ENCODE data around the gene TNIP2. TPM values are rescaled to one million over a fixed set of nuclear protein-coding genes. Genes with fewer than 3 reads are reported as not detected.

The TNIP2 gene
- total RNA-seq, 1 donor from 2014 or later, result 33.7 TPM

DNA sequence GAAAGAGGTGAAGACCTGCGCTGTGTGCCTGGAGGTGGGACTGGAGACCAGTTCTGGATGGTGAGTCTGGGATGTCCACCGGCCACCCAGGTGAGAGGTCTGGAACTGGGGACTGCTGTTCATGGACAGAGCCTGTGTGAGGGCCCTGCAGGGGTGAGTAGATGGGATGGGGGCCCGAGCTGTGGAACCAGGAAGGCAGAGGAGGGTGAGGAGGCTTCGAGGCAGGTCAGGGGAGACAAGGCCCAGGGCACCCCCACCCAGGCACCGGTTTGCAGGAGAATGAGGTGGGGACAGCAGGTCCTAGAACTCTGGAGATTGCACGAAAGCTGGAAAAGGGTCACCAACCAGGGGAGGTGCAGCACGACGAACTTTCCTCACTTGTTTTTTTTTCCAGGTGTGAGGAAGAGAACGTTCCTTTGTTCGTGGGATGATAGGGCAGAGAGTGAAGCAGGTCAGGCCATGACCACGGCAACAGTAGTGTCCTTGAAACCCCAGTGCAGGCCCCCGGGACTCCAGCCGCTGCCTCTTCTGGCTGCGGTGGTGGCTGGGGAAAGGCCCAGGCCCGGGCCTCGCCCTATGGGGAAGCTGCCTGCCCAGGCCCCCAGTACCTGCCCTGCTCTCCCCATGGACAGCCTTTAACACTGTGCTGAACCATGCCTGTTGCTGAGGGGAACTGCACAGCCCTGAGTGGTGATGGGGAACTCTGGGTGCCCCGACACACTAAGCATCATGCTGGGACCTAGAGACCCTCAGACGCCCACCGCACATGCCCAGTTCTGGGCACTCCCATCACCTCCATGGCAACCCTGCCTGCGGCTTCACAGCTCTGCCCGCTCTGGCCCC lies 22.9 kb downstream of the TNIP2 start:
- no peak overlapping the region for H3K9ac ChIP-seq (ENCODE audit: low read length)
- Mint-ChIP-seq H3K36me3 (ENCODE audit: low read depth, unreplicated experiment) (peaks cover 26% of the 10 kb centered on the region), H3K27ac (ENCODE audit: unreplicated experiment) (peak overlapping the region; percentile 34), H3K4me1 (ENCODE audit: low read depth, unreplicated experiment) (no peaks in the 10 kb centered on the region), H3K27me3 (ENCODE audit: low read depth, unreplicated experiment) (no peaks in the 10 kb centered on the region), H3K4me3 (ENCODE audit: unreplicated experiment) (no peak overlapping the region), H3K9me3 (ENCODE audit: unreplicated experiment) (no peaks in the 10 kb centered on the region)
- no peaks in the 10 kb centered on the region for H3K27me3 ChIP-seq (ENCODE audit: insufficient read depth, low read length)
- FAIRE-seq, result no peak
- no peak overlapping the region for H3K4me3 ChIP-seq (ENCODE audit: insufficient read depth, low read depth, low read length)
- H4K20me1 ChIP-seq (ENCODE audit: insufficient read depth, low read length), result no peaks in the 10 kb centered on the region
- peaks cover 7% of the 10 kb centered on the region for H3K36me3 ChIP-seq (ENCODE audit: insufficient read depth, low read length)
- H2AFZ ChIP-seq (ENCODE audit: low read depth, low read length), result no peak overlapping the region
- H3K27ac ChIP-seq (ENCODE audit: low read depth, low read length), result no peak overlapping the region
- no peak for TF ChIP-seq CTCF (IDR thresholded peaks at IDR 0.05; ENCODE audit: insufficient read depth, low read depth, low read length)
- no peak for TF ChIP-seq EZH2 (IDR thresholded peaks at IDR 0.05; ENCODE audit: insufficient read depth, low read length)
- no peaks in the 10 kb centered on the region for H3K4me1 ChIP-seq (ENCODE audit: insufficient read depth, low read length)
- DNase-seq (ENCODE audit: low read depth), result no peak
- no peaks in the 10 kb centered on the region for H3K9me3 ChIP-seq (ENCODE audit: insufficient read depth, low read depth, low read length)
- no peak overlapping the region for H3K4me2 ChIP-seq (ENCODE audit: low read length)
- no peaks in the 10 kb centered on the region for H3K79me2 ChIP-seq (ENCODE audit: insufficient read depth, low read length)

DNA sequence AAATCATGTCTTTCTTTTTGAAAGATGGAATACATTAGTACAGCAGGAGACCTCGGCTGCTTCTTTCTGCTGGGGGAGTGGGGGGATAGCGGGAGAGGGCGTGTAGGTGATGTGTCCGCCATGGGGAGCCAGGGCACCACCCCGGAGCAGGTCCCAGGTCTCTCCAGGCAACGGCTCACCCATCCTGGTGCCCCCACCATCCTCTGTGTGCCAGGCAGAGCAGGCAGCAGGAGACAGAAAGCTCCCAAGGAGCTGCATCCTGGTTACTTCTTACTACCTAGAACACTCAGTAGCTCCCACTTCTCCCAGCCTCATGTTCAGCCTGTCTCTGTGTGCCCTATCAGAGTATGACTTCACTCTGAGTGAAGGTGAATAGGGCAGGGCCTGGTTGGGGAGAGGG lies 23.6 kb downstream of the TNIP2 start:
- peak overlapping the region; percentile 34 for H3K27ac Mint-ChIP-seq (ENCODE audit: unreplicated experiment)

More for the DNA sequence above, 23.6 kb downstream of the TNIP2 start:
- Histone ChIP-seq H3K79me2 (ENCODE audit: insufficient read depth, low read length) (no peaks in the 10 kb centered on the region), H3K27ac (ENCODE audit: low read depth, low read length) (no peak overlapping the region), H3K9me3 (ENCODE audit: insufficient read depth, low read depth, low read length) (no peaks in the 10 kb centered on the region), H3K4me3 (ENCODE audit: insufficient read depth, low read depth, low read length) (no peak overlapping the region), H4K20me1 (ENCODE audit: insufficient read depth, low read length) (no peaks in the 10 kb centered on the region), H3K27me3 (ENCODE audit: insufficient read depth, low read length) (no peaks in the 10 kb centered on the region), H2AFZ (ENCODE audit: low read depth, low read length) (no peak overlapping the region), H3K4me1 (ENCODE audit: insufficient read depth, low read length) (no peaks in the 10 kb centered on the region), H3K9ac (ENCODE audit: low read length) (no peak overlapping the region), H3K4me2 (ENCODE audit: low read length) (no peak overlapping the region), H3K36me3 (ENCODE audit: insufficient read depth, low read length) (peaks cover 7% of the 10 kb centered on the region)
- no peaks in the 10 kb centered on the region for H3K9me3 Mint-ChIP-seq (ENCODE audit: unreplicated experiment)
- H3K4me3 Mint-ChIP-seq (ENCODE audit: unreplicated experiment), result no peak overlapping the region
- no peaks in the 10 kb centered on the region for H3K27me3 Mint-ChIP-seq (ENCODE audit: low read depth, unreplicated experiment)
- DNase-seq (ENCODE audit: low read depth) (no peak), FAIRE-seq (no peak)
- H3K4me1 Mint-ChIP-seq (ENCODE audit: low read depth, unreplicated experiment), result no peaks in the 10 kb centered on the region
- no peak for TF ChIP-seq EZH2 (IDR thresholded peaks at IDR 0.05; ENCODE audit: insufficient read depth, low read length)
- no peak for TF ChIP-seq CTCF (IDR thresholded peaks at IDR 0.05; ENCODE audit: insufficient read depth, low read depth, low read length)
- peaks cover 27% of the 10 kb centered on the region for H3K36me3 Mint-ChIP-seq (ENCODE audit: low read depth, unreplicated experiment)
